GM21717 (cell line): Measurements from ENCODE around the gene ING2.

Experiments used
- ATAC-seq: cut with Tn5 transposase; IDR thresholded peaks from one replicate; pipeline ENCODE4 v1.9.1; 2021; ENCODE audit warnings: mild to moderate bottlenecking, moderate library complexity; ENCODE audit not compliant: unreplicated experiment

ING2 gene

GRCh38 chr4:183495184-183495583 lies 9.7 kb upstream of the ING2 start:
- ATAC-seq, result no peak

DNA sequence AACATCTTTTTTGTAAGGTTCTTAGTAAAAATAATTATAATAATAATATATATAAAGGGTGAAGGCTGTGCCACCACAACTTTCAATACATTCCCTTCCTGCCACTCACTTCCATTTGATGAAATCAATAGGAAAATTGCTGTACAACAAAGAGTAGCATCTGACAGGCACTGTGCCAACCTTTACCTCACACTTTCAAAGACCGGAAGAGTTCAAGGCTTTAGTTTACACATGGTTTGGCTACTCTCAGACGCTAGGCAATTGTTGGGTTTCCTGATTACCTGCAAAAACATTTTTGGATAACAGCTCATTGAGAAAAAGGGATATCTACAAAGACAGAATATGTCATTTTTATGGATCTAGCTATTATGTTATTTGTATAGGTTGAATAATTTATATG lies 5.5 kb upstream of the ING2 start:
- ATAC-seq, result no peak

- no peak for ATAC-seq
Measured at GRCh38 chr4:183499801-183500200, 5.1 kb upstream of the ING2 start.

DNA sequence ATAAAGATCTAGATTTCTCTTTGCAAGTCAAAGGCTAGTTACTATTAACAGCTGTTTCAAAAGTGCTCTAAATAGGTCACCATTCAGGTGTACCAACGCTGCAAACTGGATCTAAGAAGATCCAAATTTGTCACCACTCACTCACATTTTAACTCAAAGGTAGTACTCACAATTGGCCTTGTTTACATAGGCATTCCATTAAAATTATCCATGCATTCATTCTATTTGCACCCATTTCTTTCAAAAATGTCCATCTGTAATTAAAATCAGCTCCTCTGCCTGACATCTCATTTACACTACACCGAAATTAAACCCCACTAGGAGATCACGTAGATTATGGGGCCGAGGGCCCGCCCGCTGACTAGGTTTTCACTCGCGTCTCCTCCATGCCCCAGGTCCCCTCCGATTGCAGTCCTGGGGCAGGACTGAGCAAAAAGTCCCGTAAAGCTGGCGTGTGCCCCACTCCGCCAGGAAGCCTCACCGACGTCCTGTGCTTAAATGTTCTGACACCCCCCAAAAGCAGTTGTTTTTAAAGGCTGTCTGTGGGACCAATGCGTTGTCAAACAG lies 1.3 kb upstream of the ING2 start:
- peak; percentile 7 for ATAC-seq

DNA sequence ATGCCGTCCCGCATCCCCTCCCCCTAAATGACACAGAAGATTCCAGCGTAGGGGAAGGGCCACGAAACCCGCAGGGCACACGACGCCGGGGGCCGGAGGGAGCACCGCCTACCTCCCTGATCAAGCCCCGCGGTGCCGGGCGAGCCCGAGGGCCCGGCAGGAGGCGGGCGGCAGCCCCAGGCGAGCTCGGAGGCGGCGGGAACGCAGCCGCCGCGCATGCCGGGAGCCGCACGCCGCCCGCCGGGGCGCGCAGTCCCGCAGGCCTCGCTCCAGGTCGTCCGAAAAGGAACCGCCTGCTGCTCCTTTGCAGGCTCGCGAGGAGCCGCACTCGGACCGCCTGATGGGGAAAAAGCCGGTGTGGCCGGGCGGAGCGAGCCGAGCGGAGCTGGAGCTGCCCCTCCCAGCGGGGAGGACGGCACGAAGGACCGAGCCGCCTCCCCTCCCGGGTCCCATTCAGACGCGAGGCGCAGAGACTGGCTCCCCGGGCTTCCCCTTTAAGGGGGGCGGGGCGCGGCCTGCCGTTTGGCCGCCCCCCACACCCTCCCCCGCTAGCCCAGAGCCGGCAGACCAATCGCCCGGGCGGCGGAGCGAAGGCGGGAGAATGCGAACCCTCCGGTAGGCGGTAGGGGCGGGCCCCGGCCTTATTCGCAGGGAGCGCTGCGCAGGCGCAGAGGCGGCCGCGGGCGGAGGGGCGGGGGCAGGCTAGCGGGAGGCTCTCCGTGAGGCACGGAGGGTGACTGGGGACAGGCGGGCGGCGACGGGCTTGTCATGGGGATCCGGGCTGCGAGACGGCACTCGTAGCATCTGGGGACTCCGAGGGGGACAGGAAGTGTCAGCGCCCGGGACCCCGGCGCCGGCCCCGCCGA lies 561 bp upstream of the ING2 start:
- peak; percentile 74 for ATAC-seq

DNA sequence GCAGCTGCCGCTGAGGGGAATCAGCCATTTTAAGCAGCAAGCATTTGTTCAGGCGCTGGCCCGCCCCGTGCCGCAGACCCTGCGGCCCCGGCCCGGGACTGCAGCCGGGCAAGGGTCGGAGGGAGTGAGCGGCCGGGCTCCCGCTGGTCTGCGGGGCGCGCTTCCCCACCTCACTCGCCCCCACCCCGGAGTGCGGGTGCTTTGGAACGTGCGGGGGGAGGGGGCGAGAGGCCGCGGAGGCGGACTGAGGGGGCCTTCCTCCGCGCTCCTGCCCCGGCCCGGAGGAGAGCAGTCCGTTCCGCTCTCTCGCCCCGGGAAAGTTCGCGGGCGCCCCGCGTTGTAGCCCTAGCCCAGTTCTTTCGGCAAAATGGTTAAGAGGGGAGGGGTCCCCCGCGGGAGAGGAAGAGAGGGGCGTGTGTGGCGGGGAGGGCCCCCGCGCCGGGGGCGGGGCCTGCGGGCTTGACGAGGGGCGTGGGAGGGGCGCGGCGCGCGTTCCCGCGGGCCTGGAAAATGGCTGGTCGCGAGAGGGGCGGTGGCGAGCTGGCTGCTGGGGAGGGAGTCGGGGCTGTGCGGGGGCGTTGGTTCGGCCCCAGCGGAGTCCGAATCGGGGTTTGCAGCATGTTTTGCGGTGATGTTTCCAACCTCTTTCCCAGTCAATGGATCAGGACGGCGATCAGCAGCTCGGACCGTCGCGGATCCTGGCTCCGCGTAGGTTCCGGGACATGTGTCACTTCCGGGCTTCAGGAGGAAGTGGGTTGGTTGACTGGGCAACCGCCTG lies 942 bp downstream of the ING2 start:
- peak; percentile 49 for ATAC-seq

- ATAC-seq, result no peak
Measured at GRCh38 chr4:183506389-183506735, 1.5 kb downstream of the ING2 start.

GRCh38 chr4:183507925-183508696 lies 3.3 kb downstream of the ING2 start:
- no peak for ATAC-seq

DNA sequence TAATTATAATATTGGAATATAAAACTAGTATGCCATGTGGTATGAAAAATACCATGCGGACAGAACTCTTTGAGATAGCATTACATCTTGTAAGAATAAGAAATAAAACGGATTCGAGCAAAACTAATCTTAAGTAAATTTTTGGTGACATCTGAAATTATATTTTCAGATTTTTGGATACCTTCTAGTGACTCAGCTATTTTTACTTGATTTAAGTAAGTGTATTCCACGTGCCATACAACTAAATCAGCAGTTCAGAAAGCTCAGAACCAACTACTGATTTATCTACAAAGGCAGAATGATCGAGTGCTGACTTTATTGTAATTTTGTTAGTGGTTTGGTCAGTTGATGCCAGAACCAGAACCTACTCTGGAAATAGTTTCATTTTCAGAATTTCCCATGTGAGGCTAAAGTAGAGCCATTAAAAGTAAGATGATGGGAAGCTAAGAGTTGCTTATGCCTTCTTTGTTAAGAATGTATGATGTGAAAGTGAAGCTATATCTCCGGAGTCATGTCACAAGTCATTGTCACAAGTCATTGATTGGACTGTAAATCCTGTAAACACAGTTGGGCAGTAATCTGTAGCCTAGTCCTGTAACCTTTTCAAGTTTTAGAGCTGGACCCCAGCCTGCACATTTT lies 4.0 kb downstream of the ING2 start:
- no peak for ATAC-seq

DNA sequence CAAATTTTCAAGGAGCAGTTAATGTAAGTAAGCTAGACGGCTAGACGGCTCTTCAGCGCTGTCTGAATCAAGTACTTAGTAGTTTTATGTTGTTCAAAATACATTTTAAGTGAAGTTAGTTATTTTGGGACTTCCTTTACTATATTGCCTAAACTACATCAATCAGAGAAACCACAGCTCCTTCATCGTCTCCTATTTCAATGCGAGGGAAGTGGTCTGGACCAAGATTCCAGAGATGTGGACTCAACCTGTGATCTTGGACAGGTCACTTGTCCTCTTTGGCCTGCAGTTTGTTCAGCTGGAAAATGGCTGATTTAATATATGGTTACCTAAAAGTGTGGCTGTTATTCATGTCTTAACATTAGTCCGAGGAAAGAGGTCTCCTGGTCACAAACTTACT lies 10.6 kb downstream of the ING2 start:
- ATAC-seq, result no peak

- ATAC-seq, result no peak
Measured at GRCh38 chr4:183517194-183517593, 12.3 kb downstream of the ING2 start.

DNA sequence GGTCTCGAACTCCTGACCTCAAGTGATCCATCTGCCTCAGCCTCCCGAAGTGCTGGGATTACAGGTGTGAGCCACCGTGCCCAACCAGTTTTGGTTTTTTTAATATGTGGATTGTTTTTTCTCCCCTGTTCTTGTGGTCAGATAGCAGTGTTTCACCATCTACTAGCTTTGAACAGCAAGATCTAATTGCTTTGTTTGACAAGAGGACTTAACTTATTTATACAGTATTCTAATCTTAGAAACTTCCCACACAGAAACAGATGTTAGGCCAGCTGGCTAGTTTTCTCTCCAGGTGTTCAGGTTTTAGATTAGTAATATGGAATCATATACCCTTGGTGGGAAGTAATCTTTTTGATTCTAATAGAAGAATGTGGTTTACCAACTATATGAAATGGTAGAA lies 12.9 kb downstream of the ING2 start:
- ATAC-seq, result no peak

DNA sequence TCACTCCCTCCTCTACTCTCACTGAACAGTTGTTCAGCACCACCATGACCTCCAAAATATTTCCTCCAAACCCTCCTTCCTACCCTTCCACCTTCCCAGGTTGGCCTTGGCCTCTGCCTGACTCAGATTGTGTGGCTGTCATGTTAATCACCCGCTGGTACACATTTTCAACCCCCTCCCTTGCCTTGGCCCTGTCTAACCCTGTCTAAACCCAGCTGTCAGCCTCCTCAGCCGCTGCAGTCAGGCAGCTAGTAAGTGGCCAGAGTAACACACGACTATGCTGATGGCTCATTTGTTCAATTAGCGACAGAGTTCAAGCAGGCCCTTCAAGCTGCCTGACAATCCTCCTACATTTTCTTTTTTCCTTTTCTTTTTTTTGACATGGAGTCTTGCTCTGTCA lies 18.0 kb downstream of the ING2 start:
- no peak for ATAC-seq

DNA sequence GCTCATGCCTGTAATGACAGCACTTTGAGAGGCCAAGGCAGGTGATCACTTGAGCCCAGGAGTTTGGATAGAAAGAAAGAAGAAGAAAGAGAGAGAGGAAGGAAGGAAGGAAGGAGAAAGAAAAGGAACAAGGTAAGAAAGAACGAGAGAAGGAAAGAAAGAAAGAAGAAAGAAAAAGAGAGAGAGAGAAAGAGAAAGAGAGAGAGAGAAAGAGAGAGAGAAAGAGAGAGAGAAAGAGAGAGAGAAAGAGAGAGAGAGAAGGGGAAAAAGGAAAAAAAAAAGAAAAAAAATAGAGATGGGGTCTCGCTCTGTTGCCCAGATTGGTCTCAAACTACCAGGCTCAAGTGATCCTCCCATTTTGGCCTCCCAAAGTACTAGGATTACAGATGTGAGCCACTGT lies 22.5 kb downstream of the ING2 start:
- ATAC-seq, result no peak

DNA sequence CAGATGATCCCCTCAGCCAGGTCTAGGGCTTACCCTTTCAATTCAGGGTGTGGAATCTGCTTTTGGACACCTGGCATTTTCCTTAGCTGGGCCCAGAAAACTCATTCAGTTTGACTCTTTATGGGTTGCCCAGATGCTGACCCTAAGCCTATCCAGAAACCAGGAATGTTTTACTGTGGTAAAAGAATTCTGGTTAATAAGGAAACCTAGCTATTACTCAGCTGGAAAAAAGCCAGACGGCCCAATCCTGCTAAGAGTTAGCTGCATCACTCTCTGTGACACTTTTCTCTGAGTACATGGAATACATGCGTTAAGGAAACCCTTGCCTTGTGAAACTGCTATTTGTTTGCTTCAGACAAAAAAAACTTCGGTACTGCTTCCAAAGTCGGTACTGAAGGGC lies 28.0 kb downstream of the ING2 start:
- no peak for ATAC-seq

GRCh38 chr4:183533698-183534097 lies 28.8 kb downstream of the ING2 start:
- ATAC-seq, result no peak

DNA sequence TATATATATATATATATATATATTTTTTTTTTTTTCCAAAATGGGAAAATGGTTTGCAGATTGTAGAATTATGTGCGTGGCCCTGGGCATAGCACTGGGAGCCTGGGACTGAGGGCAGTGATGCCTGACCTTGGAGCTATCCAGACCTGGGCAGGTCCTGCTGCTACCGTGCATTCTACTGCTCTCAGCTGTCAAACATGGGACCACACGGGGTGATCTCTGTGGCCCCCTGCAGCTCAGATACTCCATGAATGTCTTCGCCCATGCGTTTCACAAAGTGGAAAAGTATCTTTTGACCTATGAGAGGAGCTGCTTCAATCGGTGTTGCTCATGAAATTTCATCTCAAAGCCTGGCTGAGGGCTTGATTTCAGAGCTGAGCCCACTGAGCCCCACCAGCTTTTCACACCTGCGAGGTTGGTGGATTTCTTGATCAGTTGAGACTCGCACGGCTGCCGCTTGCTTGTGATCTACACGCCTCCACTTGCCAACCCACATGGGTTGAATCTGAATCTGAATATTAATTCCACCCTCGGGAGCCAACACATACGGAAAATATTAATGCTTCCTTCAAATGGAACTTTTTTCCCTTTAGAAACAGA lies 35.7 kb downstream of the ING2 start:
- no peak for ATAC-seq

GRCh38 chr4:183541010-183541751 lies 36.3 kb downstream of the ING2 start:
- ATAC-seq, result no peak

GRCh38 chr4:183541752-183542040 lies 36.8 kb downstream of the ING2 start:
- no peak for ATAC-seq

GRCh38 chr4:183543435-183543834 lies 38.6 kb downstream of the ING2 start:
- ATAC-seq, result no peak
